HuH-7.5 (cell line): ENCODE data around the gene CBY3.
"Not testable (repeated sequence)": the region's sequence is repeated elsewhere in the genome, so short reads cannot be mapped to it uniquely, and the experiment has no call there.

Experiments used
- DNase-seq: peaks from one replicate; pipeline ENCODE4 v3.0.0; 2011; ENCODE audit warnings: low spot score

The CBY3 gene

GRCh38 chr5:179668391-179668790 is 12.4 kb downstream of the CBY3 start:
- peak; percentile 55 for DNase-seq

- DNase-seq: not testable (repeated sequence)
Measured at GRCh38 chr5:179661647-179662046, 19.2 kb downstream of the CBY3 start.

DNA sequence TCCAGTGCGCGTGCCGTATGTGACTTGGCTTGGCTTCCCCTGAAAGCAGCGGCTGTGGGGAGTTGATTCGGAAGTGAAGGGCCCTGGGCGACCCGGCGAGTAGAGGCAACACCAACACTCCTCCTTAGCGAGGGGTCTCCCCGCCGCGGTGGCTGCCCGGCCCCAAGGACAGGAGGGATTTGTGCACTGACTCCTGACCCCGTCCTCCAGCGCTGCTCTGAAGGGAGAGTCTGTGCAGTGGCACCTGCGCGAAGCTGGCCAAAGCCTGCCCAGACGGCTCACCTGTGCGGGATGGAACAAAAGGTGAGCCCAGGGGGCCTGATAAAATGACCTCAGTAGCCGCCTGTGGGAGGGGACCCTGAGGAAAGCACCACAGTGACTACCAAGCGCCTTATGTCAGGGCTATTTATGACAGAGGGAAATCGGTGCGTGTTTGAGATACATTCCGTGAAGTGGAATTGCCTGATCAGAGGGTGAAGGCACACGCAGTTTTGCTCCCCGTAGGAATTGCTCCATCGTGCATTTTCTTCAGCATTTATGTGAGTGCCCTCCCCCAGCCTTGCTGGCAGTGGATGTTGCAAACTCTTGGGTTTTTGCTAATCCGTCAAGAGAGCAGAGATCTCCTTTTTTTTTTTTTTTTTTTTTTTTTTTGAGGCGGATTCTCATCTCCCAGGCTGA is 22.5 kb downstream of the CBY3 start:
- DNase-seq: not testable (repeated sequence)

DNA sequence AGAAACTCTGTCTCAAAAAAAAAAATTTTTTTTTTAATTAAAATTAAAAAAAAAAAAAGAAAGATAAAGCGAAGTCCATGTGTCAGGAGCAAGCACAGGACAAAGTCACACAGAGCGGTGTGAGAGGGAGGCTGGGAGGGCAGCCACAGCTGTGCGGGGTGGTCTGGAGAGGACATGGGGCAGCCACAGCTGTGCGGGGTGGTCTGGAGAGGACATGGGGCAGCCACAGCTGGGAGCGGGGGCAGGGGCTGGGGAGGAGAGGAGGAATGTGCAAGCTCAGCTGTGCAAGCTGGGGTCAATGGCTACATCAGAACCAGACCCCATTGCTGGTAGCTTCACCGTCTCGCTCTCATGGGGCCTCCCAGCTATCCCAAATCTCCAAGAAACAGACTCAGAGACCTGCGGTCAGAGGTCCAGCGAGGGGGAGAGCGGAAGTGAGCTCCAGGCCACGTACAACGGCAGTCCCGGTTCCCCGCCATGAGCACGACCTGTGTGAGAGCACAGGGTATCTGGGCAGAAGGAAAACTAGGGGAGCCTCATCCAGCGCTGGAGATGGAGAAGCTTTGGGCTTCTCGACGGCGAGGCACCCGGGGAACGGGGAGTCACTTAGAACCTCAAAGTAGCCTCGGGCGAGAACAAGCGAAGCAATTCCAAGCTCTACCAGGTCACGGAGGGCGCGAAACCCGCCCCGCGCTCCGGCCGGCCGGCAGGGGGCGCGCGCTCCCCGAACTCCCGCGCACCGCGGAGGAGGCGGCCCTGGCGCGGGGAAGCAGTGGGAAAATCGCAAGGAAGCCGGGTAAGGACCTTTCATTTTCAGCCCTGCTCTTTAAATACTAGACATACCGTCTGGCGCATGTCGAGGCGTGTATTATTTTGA is 23.3 kb downstream of the CBY3 start:
- DNase-seq: not testable (repeated sequence)

- not testable (repeated sequence) for DNase-seq
Measured at GRCh38 chr5:179653135-179653534, 27.7 kb downstream of the CBY3 start.

GRCh38 chr5:179650245-179650644 is 30.6 kb downstream of the CBY3 start:
- DNase-seq: not testable (repeated sequence)

DNA sequence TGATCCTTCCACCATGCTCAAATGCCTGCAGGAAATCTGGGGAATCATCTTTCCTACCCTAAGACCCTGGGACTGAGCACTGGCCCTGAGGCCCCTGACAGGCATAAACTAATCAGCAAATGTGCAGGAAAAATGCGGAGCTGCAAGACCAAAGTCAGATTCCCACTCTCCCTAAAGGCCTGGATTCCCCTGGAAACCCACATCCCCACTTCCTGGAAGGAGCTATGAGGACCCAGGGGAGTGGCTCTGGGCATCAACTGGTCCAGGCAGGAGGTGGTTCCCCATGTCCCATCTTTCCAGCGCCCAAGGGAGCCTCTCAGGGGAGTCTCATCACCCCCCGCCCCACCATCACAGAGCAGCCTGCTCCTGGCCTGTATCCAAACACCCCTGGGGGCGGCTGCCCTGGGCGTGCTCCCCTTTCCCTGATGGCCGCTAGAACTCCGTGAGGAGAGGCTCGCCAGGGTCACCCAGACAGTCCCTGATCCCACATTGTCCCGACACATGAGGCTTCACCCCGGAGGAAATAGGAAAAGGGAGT is 31.6 kb downstream of the CBY3 start:
- DNase-seq: not testable (repeated sequence)

DNA sequence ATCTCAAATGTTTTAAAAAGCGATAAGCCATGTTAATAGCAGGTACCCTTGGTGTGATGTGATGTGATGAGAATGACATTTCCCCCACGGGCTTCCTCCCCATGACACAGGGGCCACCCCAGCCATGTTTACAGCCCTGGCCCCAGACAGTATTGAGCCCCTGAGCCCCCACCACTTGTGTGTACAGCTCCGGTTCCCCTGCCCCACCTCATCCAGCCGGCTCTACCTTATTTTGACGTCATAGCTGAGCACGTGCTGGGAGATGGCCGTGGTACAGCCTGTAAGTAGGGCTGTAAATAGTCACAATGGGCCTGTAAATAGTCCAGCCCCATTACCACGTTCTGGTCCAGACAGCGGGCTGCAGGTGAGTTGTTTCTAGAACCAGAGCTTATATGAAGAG is 32.4 kb downstream of the CBY3 start:
- DNase-seq: no peak

DNA sequence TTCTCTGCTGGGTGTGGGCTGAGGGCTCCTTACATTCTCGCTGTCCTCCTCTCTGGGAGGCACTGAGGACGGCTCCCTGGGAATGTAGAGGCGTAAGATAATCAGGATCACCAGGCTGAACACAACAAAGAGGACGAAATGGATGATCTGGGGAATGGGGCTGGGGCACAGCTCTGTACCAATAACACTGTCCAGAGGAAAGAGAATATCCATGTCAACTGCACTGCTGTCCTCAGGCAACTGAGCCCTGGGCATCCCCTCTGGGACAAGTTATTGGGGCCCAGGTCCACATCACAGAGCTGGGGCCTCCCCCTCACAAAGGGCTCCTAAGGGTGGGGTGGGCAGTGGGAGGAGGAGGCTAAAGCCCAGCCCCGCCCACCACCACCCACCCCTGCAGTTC is 36.1 kb downstream of the CBY3 start:
- not testable (repeated sequence) for DNase-seq

- not testable (repeated sequence) for DNase-seq
Measured at GRCh38 chr5:179643141-179643920, 37.5 kb downstream of the CBY3 start.

DNA sequence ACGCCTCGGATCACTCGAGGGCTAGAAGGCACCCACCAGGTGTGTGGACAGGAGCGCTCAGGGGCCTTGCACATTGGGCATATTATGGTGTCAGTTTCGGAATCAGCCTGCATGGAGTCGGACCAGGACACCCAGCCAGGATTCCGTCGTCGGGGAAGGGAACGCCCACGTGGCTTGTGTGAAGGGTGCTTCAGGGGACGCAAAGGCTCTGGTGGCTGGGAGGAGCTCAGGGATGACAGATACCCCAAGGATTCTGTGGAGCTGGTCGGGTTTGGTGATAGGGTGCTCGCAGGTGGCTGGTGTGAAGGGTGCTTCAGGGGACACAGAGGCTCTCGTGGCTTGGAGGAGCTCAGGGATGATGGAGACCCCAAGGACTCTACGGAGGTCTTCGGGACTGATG is 38.2 kb downstream of the CBY3 start:
- not testable (repeated sequence) for DNase-seq

- DNase-seq: not testable (repeated sequence)
Measured at GRCh38 chr5:179641745-179642144, 39.1 kb downstream of the CBY3 start.

DNA sequence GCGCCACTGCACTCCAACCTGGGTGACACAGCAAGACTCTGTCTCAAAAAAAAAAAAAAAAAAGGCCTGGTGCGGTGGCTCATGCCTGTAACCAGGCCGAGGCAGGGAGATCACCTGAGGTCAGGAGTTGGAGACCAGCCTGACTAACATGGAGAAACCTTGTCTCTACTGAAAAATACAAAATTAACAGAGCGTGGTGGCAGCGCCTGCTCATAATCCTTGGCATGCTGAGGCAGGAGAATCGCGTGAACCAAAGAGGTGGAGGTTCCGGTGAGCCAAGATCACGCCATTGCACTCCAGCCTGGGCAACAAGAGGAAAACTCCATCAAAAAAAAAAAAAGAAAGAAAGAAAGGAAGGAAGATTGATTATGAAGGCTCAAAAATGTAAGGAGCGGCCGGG is 41.5 kb downstream of the CBY3 start:
- not testable (repeated sequence) for DNase-seq

DNA sequence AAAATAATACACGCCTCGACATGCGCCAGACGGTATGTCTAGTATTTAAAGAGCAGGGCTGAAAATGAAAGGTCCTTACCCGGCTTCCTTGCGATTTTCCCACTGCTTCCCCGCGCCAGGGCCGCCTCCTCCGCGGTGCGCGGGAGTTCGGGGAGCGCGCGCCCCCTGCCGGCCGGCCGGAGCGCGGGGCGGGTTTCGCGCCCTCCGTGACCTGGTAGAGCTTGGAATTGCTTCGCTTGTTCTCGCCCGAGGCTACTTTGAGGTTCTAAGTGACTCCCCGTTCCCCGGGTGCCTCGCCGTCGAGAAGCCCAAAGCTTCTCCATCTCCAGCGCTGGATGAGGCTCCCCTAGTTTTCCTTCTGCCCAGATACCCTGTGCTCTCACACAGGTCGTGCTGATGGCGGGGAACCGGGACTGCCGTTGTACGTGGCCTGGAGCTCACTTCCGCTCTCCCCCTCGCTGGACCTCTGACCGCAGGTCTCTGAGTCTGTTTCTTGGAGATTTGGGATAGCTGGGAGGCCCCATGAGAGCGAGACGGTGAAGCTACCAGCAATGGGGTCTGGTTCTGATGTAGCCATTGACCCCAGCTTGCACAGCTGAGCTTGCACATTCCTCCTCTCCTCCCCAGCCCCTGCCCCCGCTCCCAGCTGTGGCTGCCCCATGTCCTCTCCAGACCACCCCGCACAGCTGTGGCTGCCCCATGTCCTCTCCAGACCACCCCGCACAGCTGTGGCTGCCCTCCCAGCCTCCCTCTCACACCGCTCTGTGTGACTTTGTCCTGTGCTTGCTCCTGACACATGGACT is 46.3 kb downstream of the CBY3 start:
- not testable (repeated sequence) for DNase-seq

- not testable (repeated sequence) for DNase-seq
Measured at GRCh38 chr5:179633501-179634369, 47.1 kb downstream of the CBY3 start.
